ENCODE data around the gene CEP89.

CEP89 gene

GRCh38 chr19:32831611-32832010, 140.1 kb downstream of the CEP89 start:
- DNase-seq: no peak

DNA sequence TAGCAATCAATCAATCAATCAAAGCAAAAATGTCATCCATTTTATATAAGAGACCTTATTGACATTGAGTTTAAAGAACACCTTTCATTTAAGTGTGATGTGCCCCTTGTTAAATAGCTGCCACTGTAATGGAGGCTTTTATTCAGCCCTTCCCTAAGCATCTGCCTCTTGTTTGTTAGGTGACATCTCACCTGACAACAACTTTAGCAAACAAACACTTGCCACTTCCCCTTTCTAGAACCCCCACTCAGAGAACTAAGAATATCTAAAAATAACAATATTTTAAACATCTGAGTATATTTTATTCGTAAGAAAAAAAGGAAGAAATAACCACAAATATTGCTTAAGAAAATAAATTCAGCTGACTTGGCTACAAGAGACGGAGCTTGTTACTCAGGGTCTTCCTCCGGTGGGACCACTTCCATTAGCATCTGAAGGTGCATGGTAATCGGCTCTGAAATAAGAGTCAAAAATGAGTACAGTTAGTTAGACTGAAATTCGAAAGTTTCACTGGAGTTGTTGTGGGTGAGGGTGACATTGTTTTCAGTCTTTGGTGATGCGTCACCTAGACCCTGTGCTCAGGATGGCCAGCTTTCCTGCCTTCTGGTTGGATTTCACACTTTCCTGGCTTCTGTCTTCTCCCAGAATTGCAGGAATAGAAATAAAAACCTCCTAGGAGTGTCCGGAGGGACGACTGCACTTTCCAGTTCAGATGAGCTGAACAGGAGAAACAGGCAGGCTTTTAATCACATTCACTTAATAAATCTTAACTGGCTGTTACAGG, 141.3 kb downstream of the CEP89 start:
- DNase-seq: peak; percentile 64

- no peak for DNase-seq
Observed at GRCh38 chr19:32829345-32829896, 142.3 kb downstream of the CEP89 start.

DNA sequence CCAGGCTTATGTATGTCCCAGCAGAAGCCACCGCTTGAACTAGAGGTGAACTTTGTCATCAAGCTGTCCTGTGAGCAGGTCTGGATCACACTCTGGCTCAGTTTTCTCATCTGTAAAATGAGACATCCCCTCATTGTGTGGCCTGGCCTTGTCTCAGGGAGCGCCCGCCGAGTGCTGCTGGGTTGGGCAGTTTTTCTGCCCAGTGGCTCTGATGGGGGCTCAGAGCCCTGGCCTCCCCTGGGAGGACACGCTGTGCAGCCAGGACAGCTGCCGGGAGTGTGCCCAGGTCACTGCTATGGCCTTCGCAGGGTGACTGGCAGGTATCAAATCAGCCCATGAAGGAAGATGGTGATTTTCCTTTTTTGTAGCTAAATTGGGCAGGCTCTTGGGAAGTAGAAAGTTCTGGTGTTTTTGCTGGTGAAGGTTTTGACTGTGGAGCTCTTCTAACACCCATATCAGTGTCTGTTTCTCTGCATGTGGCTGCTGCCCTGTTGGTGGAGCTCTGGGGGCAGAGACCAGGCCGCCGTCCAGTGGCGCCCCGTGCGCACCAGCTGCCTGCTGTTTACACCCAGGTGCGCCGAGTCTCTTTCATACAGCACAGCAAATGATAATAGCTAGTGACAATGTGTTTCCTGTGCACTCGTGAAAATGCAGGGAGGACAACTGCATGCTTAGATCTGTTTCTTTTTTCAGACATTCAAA, 143.0 kb downstream of the CEP89 start:
- DNase-seq: no peak

- DNase-seq: no peak
Observed at GRCh38 chr19:32828139-32828538, 143.6 kb downstream of the CEP89 start.

Measured in fibroblast of upper back skin (primary cell).